IMR-90 (cell line): ENCODE data around the gene RASGEF1C. TPM values are rescaled to one million over a fixed set of nuclear protein-coding genes. Genes with fewer than 3 reads are reported as not detected.

Source experiments
- ATAC-seq: fragments of 200-7000 bp; cut with Tn5 transposase; 2 replicates; pipeline ENCODE4 v1.9.1; 2020; ENCODE audit warnings: low read depth, mild to moderate bottlenecking, moderate library complexity
- BruUV-seq: library from RNA; stranded (reverse); fragments of 400-500 nt; replicated peaks from 2 replicates; lab custom pipeline; 2021; lab: Mats Ljungman, UMichigan
- CTCF ChIA-PET: fragments of 300-600 bp; formaldehyde crosslinking; extraction: SDS; loops from one replicate; lab custom pipeline; 2021; ENCODE audit warnings: antibody characterized with exemption; lab: Yijun Ruan, JAX
- POLR2A ChIA-PET: fragments of 300-600 bp; sonication (Branson Sonifier 250); formaldehyde crosslinking; loops from one replicate; lab custom pipeline; 2022; ENCODE audit warnings: antibody characterized with exemption; ENCODE audit not compliant: unreplicated experiment; lab: Charles Lee
- DNase-seq: peaks from one replicate; pipeline ENCODE4 v3.0.0; 2013
- H2AFZ ChIP-seq: replicated peaks from 2 replicates; pipeline ENCODE3; 2013; ENCODE audit warnings: low read length, mild to moderate bottlenecking; ENCODE audit not compliant: poor library complexity
- H2AK5ac ChIP-seq: 2 replicates; pipeline ENCODE4 v1.6.1; 2013; ENCODE audit warnings: low read depth, low read length, inconsistent platforms
- H2AK9ac ChIP-seq: replicated peaks from 2 replicates; pipeline ENCODE3; 2013; ENCODE audit warnings: mild to moderate bottlenecking, low read depth, low read length, moderate library complexity; ENCODE audit not compliant: poor library complexity
- H2BK120ac ChIP-seq: 2 replicates; pipeline ENCODE4 v1.6.1; 2013; ENCODE audit warnings: low read depth, low read length, inconsistent platforms
- H2BK15ac ChIP-seq: 3 replicates; pipeline ENCODE4 v1.6.1; 2013; ENCODE audit warnings: low read depth, low read length, inconsistent platforms
- H2BK20ac ChIP-seq: 2 replicates; pipeline ENCODE4 v1.6.1; 2013; ENCODE audit warnings: low read depth, mild to moderate bottlenecking, inconsistent platforms, low read length, moderate library complexity
- H2BK5ac ChIP-seq: 2 replicates; pipeline ENCODE4 v1.6.1; 2013; ENCODE audit warnings: mild to moderate bottlenecking, low read depth, low read length, inconsistent platforms; ENCODE audit not compliant: poor library complexity, severe bottlenecking
- H3K14ac ChIP-seq: replicated peaks from 2 replicates; pipeline ENCODE4 v1.6.1; 2013; ENCODE audit warnings: low read depth, low read length, inconsistent platforms
- H3K18ac ChIP-seq: 2 replicates; pipeline ENCODE4 v1.6.1; 2013; ENCODE audit warnings: low read depth, low read length, control low read depth
- H3K23ac ChIP-seq: 2 replicates; pipeline ENCODE4 v1.6.1; 2013; ENCODE audit warnings: low read depth, low read length, inconsistent platforms
- H3K27ac ChIP-seq: 2 replicates; pipeline ENCODE4 v1.5.1; 2013; ENCODE audit warnings: mild to moderate bottlenecking, control low read depth, low read length; ENCODE audit not compliant: insufficient read depth
- H3K27me3 ChIP-seq: 2 replicates; pipeline ENCODE4 v1.6.1; 2013; ENCODE audit warnings: low read length; ENCODE audit not compliant: control insufficient read depth, insufficient read depth
- H3K36me3 ChIP-seq: 2 replicates; pipeline ENCODE4 v1.6.1; 2013; ENCODE audit warnings: low read length, mixed read lengths; ENCODE audit not compliant: control insufficient read depth, insufficient read depth
- H3K4ac ChIP-seq: 2 replicates; pipeline ENCODE4 v1.6.1; 2013; ENCODE audit warnings: low read depth, low read length, inconsistent platforms
- H3K4me1 ChIP-seq: 2 replicates; pipeline ENCODE4 v1.6.1; 2013; ENCODE audit warnings: low read length, mixed read lengths; ENCODE audit not compliant: control insufficient read depth, insufficient read depth
- H3K4me2 ChIP-seq: 2 replicates; pipeline ENCODE4 v1.6.1; 2013; ENCODE audit warnings: low read depth, mild to moderate bottlenecking, control low read depth, low read length, moderate library complexity
- H3K4me3 ChIP-seq: 2 replicates; pipeline ENCODE4 v1.5.1; 2013; ENCODE audit warnings: low read depth, mild to moderate bottlenecking, control low read depth, low read length, moderate library complexity; ENCODE audit not compliant: insufficient read depth
- H3K56ac ChIP-seq: 2 replicates; pipeline ENCODE4 v1.6.1; 2013; ENCODE audit warnings: low read length, inconsistent platforms; ENCODE audit not compliant: insufficient read depth; ENCODE audit errors: extremely low read depth
- H3K79me1 ChIP-seq, 2 experiments: 2 replicates each; pipeline ENCODE4 v1.6.1; 2013; ENCODE audit warnings: low read length in 2 of 2, inconsistent platforms in 1 of 2, low read depth in 1 of 2
- H3K9ac ChIP-seq: 2 replicates; pipeline ENCODE4 v1.6.1; 2013; ENCODE audit warnings: low read depth, low read length, control low read depth
- H3K9me1 ChIP-seq: 2 replicates; pipeline ENCODE4 v1.6.1; 2013; ENCODE audit warnings: low read length, inconsistent platforms; ENCODE audit not compliant: insufficient read depth
- H3K9me3 ChIP-seq: 2 replicates; pipeline ENCODE4 v1.6.1; 2013; ENCODE audit warnings: low read length; ENCODE audit not compliant: control insufficient read depth, insufficient read depth
- H4K20me1 ChIP-seq: 2 replicates; pipeline ENCODE4 v1.6.1; 2013; ENCODE audit warnings: low read length, inconsistent platforms; ENCODE audit not compliant: insufficient read depth
- H4K5ac ChIP-seq: 2 replicates; pipeline ENCODE4 v1.6.1; 2013; ENCODE audit warnings: mild to moderate bottlenecking, low read depth, low read length, control low read depth
- H4K8ac ChIP-seq, 2 experiments: 2 replicates each; pipeline ENCODE4 v1.6.1; 2013; ENCODE audit warnings: low read depth in 2 of 2, low read length in 2 of 2, control low read depth in 1 of 2, inconsistent platforms in 1 of 2
- H4K91ac ChIP-seq: 2 replicates; pipeline ENCODE4 v1.6.1; 2013; ENCODE audit warnings: low read depth, low read length, inconsistent platforms; ENCODE audit not compliant: insufficient read depth
- BHLHE40 ChIP-seq: fragments of 150-350 bp; IDR thresholded peaks from 2 replicates; pipeline ENCODE4 v1.6.1; 2016; ENCODE audit warnings: mild to moderate bottlenecking, low read depth, low read length
- CEBPB ChIP-seq: IDR thresholded peaks from 2 replicates; pipeline ENCODE4 v1.6.1; 2012; ENCODE audit warnings: low read depth, low read length, improper control_type of control experiment
- CHD1 ChIP-seq: IDR thresholded peaks from 2 replicates; pipeline ENCODE4 v1.6.1; 2012; ENCODE audit warnings: low read depth, low read length, improper control_type of control experiment
- CTCF ChIP-seq: conservative IDR thresholded peaks from 2 replicates; pipeline ENCODE4 v1.5.1; 2012; ENCODE audit warnings: mild to moderate bottlenecking, low read depth, low read length, improper control_type of control experiment
- ELK1 ChIP-seq: fragments of 150-350 bp; IDR thresholded peaks from 2 replicates; pipeline ENCODE4 v1.6.1; 2016; ENCODE audit warnings: low read depth, mild to moderate bottlenecking, low read length, moderate library complexity, borderline replicate concordance
- FOS ChIP-seq: fragments of 150-350 bp; IDR thresholded peaks from 2 replicates; pipeline ENCODE4 v1.6.1; 2016; ENCODE audit warnings: low read depth, low read length
- MAFK ChIP-seq: IDR thresholded peaks from 2 replicates; pipeline ENCODE4 v1.6.1; 2012; ENCODE audit warnings: low read depth, low read length, improper control_type of control experiment
- MAZ ChIP-seq: IDR thresholded peaks from 2 replicates; pipeline ENCODE4 v1.6.1; 2012; ENCODE audit warnings: low read depth, mild to moderate bottlenecking, low read length, improper control_type of control experiment, moderate library complexity, borderline replicate concordance
- MXI1 ChIP-seq: IDR thresholded peaks from 2 replicates; pipeline ENCODE4 v1.6.1; 2012; ENCODE audit warnings: low read depth, mild to moderate bottlenecking, low read length, moderate library complexity, borderline replicate concordance
- NFE2L2 ChIP-seq: fragments of 150-350 bp; IDR thresholded peaks from 2 replicates; pipeline ENCODE4 v1.6.1; 2016; ENCODE audit warnings: low read depth, mild to moderate bottlenecking, low read length
- POLR2A ChIP-seq: IDR thresholded peaks from 2 replicates; pipeline ENCODE4 v1.6.1; 2012; ENCODE audit warnings: mild to moderate bottlenecking, low read depth, low read length
- RAD21 ChIP-seq: IDR thresholded peaks from 2 replicates; pipeline ENCODE4 v1.6.1; 2012; ENCODE audit warnings: low read length, improper control_type of control experiment
- RCOR1 ChIP-seq: IDR thresholded peaks from 2 replicates; pipeline ENCODE4 v1.6.1; 2012; ENCODE audit warnings: mild to moderate bottlenecking, low read length, improper control_type of control experiment; ENCODE audit not compliant: insufficient replicate concordance
- RFX5 ChIP-seq: IDR thresholded peaks from 2 replicates; pipeline ENCODE4 v1.8.0; 2012; ENCODE audit warnings: low read depth, mild to moderate bottlenecking, low read length, moderate library complexity
- SMC3 ChIP-seq: fragments of 150-350 bp; IDR thresholded peaks from 2 replicates; pipeline ENCODE4 v1.6.1; 2016; ENCODE audit warnings: low read depth, mild to moderate bottlenecking, antibody characterized with exemption, low read length, moderate library complexity
- USF2 ChIP-seq: fragments of 150-350 bp; IDR thresholded peaks from 2 replicates; pipeline ENCODE4 v1.6.1; 2017; ENCODE audit warnings: mild to moderate bottlenecking, antibody characterized with exemption, low read length, low read depth
- WGBS, 2 experiments: methylation state at CpG; one replicate each; pipeline versions ENCODE4 v1.1.5 to v1.1.7; 2013; ENCODE audit warnings: missing lambda C conversion rate in 2 of 2; ENCODE audit not compliant: insufficient read length in 1 of 2; ENCODE audit errors: extremely low coverage in 2 of 2; 5-methylcytosine and 5-hydroxymethylcytosine counted together
- dilution Hi-C: fragments of 300-500 bp; cut with HindIII; formaldehyde crosslinking; loops from one replicate; pipeline ENCODE4 v1.14.3; 2018; ENCODE audit warnings: low sequenced_read_pairs; ENCODE audit not compliant: unreplicated experiment
- in situ Hi-C: fragments of 300-500 bp; cut with MboI; formaldehyde crosslinking; loops from 3 replicates; pipeline ENCODE4 v1.14.3; 2019; ENCODE audit warnings: low sequenced_read_pairs, inconsistent platforms, mixed read lengths
- intact Hi-C: fragments of 100-400 bp; cut with micrococcal nuclease; formaldehyde crosslinking; loops from 2 replicates; pipeline ENCODE4 v1.10.0; 2022
- polyA plus RNA-seq, 3 experiments: library from polyadenylated mRNA; depleted of rRNA; stranded (reverse); fragments of >200 nt; gene quantifications; 2 replicates each; pipeline ENCODE4 v1.2.3, GENCODE V29; 2012; ENCODE audit warnings: low replicate concordance in 1 of 3
- total RNA-seq: library from RNA; depleted of rRNA; stranded (reverse); fragments of >200 nt; gene quantifications from 2 replicates; pipeline ENCODE4 v1.2.3, GENCODE V29; 2012

Gene RASGEF1C
- total and polyA plus RNA-seq, 2 of the 4 experiments (the other 2 are of a cell fraction): not detected

GRCh38 chr5:180238631-180239030 is 29.6 kb upstream of the RASGEF1C start:
- Histone ChIP-seq H3K18ac (no peak overlapping the region), H2BK120ac (no peak overlapping the region), H4K20me1 (no peaks in the 10 kb centered on the region), H3K4me3 (no peak overlapping the region), H4K8ac (no peak overlapping the region), H2BK5ac (no peak overlapping the region), H2BK20ac (no peak overlapping the region), H3K14ac (no peak overlapping the region), H2AK5ac (no peak overlapping the region), H3K9me1 (no peaks in the 10 kb centered on the region; the same call in 1 of the 2 replicates), H3K27ac (no peak overlapping the region), H3K27me3 (no peaks in the 10 kb centered on the region), H3K4me2 (no peak overlapping the region), H3K79me1 (no peaks in the 10 kb centered on the region), H3K4me1 (no peaks in the 10 kb centered on the region), H4K5ac (no peak overlapping the region), H3K9me3 (peaks cover 2% of the 10 kb centered on the region; the same call in 1 of the 2 replicates), H4K91ac (no peak overlapping the region), H3K36me3 (peaks cover 38% of the 10 kb centered on the region), H2BK15ac (no peak overlapping the region), H2AFZ (no peak overlapping the region), H3K56ac (no peak overlapping the region), H3K4ac (no peak overlapping the region), H3K9ac (no peak overlapping the region), H3K23ac (no peak overlapping the region), H2AK9ac (no peak overlapping the region)
- WGBS, 2 experiments: no CpG with 5 or more reads among the region's 2 CpGs
- in situ Hi-C loops: no loop called here
- dilution Hi-C loops: no loop called here
- CTCF ChIA-PET: no interaction called here
- DNase-seq (no peak), ATAC-seq (no peak)
- POLR2A ChIA-PET: no interaction called here
- TF ChIP-seq CEBPB (no peak), MAZ (no peak), FOS (no peak), ELK1 (no peak), NFE2L2 (no peak), RAD21 (no peak), MAFK (no peak), SMC3 (no peak), CHD1 (no peak), RFX5 (no peak), BHLHE40 (no peak), USF2 (no peak), CTCF (no peak), POLR2A (no peak), RCOR1 (no peak), MXI1 (no peak)
- BruUV-seq: no TSS peak
- intact Hi-C loops: no loop called here
